Stimulated activated CD4-positive, alpha-beta T cell treated with anti-CD3 and anti-CD28 coated beads, Interleukin-2, amount 100 ng/mL, for 4 hours (primary cell): Measurements from ENCODE around the gene SVOP.

Source experiments
- DNase-seq: peaks from one replicate; pipeline ENCODE4 v3.0.0-alpha.2; 2020; ENCODE audit warnings: low read depth

SVOP gene

DNA sequence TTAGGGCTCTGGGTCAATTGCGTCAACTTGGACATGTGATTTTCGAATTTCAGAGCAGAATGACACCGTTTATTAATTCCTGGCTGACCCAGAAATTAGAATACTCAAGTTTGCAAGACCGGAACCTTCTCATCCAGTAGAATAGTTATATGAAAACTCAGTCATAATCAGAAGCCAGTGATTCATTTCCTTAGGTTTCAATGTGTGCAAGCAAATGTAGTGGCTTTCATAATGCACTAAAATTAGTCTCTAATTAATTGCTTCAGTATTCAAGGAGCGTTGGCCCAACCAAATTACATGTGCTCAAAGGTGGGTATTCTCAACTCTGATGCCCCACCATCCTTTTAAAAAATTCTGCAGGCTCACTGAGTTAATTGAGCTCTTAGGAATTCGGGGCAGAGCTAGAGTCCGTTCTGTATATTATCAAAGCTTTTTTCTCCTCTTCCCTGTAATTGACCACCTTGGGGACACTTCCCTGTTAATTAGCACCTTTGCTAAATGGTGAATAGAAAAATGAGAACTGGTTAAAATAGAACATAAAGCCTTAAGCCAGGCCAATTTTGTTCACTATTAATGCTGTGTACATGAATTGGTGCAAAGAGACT lies 85.6 kb downstream of the SVOP start:
- no peak for DNase-seq

DNA sequence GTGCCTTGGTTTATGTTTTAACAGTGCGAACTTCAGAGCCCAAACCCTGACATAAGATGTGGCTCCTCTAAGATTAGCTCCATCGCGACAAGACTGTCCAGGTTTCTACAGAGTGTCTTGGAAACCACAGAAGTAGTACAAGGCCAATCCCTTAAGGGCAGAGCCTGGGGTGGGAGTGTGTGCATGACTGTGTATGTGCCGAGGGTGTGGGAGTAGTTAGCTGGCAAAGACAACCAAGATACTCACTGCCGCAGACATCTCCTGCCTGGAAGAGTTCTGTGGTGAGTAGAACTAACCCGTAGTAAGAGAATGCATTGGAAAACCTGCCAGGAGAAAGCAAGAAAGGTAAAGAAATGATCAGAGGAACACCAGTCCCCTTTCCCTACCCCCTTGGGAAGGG lies 86.9 kb downstream of the SVOP start:
- DNase-seq, result no peak

DNA sequence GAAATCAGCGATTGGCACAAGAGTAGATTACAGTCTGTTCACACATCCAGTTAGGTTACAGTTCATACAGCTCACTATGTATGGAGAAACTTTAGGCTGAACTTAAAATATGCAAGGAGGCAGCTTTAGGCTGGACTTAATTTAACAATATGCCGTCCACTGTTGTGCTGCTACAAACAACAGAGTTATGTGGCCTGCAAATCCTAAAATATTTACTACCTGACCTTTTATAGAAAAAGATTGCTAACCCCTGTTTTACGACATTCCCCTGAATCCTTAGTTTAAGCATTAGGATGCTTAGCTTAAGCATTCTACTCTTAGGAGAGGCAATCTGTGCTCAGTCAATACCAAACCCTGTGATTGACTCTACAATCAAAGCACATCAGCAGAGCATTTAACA lies 90.1 kb downstream of the SVOP start:
- DNase-seq, result no peak

DNA sequence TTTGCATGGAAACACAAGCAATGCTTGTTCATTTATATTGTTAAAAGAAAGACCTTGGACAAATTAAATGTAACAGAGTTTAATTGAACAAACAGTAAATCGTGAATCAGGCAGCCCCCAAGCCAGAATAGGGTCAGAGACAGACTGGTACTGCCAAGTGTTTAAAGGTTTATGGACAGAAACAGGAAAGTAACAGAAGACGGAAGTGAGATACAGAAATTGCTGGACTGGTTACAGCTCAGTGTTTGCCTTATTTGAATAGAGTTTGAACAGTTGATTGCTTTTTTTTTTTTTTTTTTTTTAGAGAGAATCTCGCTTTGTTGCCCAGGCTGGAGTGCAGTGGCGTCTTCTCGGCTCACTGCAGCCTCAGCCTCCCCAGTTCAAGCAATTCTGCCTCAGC lies 90.7 kb downstream of the SVOP start:
- DNase-seq, result no peak

DNA sequence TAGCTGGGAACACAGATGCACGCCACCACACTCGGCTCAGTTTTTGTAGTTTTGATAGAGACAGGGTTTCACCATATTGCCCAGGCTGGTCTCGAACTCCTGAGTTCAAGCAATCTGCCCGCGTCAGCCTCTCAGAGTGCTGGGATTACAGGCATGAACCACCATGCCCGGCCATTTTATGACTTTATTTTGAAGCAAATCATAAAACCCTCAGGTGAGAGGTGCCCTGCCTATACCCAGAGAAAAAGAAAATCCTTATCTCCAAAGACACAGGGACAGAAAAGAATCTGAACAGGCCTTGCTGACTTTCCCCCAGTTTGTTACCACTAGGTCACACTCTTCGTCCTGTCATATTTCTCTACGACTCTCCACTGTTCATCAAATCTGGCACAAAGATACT lies 92.2 kb downstream of the SVOP start:
- DNase-seq, result no peak

DNA sequence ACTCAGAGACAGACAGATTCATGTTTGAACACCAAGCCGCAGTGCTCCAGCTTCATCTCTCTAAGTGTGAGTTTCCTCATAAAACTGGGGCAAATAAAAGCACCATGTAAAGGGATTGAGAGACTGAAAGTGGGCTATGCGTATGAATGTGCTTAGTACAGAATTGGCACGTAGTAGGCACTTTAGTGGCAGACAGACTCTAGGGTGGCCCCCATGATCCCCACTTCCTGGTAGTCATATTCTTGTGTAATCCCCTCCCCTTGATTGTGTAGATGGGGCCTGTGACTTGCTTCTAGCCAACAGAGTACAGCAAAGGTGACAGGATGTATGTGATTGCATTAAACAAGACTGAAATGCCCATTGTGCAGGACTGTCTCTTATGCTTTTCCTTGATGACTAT lies 98.0 kb downstream of the SVOP start:
- DNase-seq, result no peak

DNA sequence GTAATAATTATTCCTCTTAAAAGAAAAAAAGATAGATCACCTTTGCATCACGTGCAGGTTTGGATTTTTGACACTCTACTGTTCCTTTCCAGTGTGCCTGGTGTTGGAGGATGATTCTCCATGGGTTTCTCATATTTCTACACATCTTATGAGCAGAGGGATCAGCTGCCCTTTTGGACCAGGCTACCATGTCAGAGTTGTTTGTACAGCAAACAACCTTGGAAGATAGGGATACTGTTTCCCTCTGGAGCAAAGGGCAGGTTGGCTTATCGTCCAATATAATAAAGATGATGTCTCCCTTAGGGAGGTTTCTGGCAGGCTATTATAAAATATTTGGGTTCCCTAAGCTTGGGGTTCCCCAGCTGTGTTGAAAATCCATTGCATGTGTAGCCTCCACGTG lies 98.9 kb downstream of the SVOP start:
- DNase-seq, result no peak

DNA sequence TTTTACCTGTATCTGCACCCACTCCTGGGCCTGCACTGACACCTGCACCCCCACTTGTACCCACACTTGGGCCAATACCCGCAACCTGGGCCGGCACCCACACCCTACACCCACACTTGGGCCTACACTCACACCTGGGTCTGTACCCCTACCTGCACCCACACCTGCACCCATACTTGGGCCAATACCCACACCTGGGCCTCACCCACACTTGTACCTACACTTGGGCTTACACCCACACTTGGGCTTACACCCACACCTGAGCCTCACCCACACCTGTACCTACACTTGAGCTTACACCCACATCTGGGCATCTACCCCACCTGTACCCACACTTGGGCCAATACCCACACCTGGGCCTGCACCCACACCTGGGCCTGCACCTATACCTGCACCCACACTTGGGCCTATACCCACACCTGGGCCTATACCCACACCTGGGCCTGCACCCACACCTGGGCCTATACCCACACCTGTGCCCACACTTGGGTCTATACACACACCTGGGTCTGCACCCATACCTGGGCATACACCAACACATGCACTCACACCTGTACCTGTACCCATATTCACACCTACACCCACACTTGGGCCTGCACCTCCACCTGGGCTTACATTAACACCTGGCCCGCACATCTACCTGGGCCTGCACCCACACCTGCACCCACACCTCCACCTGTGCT lies 101.8 kb downstream of the SVOP start:
- DNase-seq, result no peak

DNA sequence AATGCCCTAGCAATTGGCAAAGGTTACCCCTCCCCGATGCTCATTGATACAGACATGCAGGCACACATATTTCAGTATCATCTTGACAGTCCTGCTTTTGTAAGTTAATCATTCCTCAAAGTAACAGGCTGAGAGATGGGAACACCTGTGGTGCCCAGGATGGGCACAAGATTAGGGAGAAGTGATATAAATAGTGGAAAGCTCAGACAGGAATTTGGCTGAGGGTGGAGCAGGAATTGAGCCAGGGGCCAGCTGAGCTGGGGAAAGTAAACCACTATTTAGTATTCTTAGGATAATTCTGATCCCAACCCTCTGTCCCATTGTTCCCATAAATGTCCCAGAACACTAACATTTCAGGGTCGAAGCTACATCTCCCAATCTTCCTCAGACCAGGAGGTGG lies 102.7 kb downstream of the SVOP start:
- no peak for DNase-seq

DNA sequence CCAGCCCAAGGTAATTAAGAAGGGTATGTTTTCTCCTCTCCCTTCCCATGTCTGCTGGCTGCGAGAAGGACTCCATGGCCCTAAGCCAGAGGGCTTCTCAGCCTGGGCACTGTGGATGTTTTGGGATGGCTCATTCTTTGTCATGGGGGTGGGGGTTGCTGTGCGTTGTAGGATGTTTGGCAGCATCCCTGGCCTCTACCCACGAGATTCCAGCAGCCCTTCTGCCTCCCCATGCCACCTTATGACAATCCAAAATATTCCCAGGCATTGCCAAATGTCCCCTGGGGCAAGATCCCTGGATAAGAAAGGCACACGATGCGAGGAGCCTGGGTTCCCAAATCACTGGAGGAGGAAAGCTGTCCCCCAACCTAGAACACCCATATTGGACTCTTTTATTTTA lies 104.5 kb downstream of the SVOP start:
- DNase-seq, result no peak

DNA sequence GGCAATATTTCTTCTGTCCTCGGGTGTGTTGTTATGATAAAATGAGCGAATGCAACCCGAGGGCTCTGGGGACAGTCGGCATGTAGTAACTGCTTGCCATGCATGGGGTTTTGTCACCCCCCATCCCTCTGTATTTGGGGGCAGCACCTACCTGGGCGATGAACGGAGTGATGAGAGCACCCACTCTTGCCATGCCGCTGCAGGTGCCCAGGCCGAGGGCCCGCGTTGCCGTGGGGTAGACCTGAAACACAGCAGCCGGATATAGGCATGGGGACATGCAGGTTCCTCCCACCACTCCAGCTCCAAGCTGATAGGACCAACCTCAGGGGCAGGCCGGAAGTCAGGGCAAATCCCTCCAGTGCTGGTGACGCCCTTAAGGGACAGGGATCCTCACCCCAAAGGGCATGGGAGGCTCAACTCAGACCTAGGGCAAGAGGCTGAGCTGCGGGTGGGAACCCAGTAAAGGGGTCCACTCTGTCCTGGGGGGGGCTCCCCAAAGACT lies 105.2 kb downstream of the SVOP start:
- no peak for DNase-seq

DNA sequence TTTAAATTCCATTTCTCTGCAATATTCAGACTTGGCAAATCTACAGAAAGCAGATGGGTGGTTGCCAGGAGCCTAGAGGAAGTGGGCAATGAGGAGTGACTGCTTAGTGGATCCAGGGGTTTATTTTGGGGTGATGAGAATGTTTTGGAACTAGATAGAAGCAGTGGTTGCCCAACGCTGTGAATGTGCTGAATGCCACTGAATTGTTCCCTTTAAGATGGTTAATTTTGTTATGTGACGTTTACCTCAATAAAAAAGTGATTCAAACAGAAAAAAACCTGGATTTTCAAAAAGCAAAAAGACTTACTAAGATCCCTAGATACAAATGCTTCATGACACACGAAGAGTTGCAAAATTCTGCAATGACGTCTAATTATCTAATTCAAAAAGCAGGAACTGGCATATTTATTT lies 106.7 kb downstream of the SVOP start:
- DNase-seq, result no peak

DNA sequence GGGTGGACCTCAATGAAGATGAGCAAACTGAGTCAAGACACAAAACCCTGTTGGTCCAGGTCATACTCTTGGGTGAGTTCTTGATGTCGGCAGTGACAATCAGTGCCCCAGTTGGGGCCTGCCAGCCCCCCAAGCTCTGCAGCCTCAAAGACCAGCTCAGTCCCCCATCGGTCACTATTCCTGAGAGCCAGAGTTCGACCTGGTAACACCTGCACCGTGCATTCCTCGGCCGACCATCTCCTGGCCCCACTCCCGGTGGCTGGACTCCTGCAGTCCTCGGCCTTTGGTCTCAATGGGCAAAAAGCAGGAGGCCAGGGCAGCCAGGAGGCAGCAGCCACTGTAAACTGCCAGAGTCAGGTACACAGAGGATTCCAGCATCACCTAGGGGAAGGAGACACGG lies 108.5 kb downstream of the SVOP start:
- no peak for DNase-seq

DNA sequence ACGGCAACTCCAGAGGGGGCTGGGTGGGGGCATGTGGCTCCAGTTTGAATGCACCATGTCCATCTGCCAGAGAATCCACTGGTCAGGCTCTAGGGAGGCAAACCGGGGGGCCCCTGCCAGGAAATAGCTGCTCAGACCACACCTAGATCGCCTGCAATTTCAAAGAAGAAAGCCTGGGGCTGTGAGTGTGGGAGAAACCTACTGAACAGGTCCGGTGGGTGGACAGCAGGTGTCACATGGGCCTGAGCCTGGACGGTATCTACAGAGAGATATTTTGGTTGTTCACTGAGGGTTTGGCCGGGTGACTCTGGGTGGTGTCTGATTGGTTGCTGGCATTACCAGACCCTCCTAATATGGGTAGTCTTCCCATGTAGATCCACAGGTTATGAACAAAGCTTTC lies 109.0 kb downstream of the SVOP start:
- no peak for DNase-seq

DNA sequence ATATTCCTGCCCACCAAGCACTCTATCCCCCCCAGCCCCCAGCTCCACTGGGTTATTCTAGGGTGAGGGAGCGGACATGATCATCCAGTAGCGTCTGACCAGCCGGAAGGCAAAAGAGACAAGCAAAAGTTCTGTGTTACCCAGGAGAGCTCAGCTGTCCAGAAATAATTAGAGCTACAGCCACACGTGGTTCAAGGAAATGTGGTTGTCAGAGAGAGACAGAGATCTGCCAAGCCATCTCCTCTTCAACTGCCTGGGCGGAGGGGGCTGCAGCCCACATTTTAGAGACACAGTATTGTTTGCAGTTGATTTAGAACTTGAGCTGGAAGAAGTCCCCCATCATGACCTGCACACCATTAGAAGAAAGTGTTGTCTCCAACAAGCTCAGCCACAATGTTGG lies 110.5 kb downstream of the SVOP start:
- DNase-seq, result no peak

DNA sequence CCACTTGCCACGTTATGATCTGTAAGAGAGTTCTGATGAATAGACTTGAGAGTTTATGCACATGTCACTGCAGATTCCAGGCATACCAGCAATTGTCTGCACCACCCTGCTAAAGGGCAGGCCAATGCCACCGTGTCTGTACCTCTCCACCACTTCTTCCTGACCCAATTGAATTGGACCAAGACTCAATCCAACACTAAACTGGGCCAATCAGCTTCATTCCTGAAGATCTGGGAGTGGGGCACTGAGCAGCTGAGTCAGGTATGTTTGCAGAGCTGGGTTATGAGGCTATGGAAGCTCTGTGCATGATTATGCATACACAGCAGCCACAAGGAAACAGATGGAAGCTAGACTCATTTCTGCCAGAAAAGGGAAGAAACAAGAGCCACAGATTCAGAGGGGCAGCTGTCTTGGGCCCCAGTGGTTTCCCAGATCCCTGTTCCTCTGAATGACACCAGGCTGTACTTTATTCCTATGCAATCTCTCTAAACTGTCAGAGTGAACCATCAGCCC lies 113.0 kb downstream of the SVOP start:
- DNase-seq, result no peak

DNA sequence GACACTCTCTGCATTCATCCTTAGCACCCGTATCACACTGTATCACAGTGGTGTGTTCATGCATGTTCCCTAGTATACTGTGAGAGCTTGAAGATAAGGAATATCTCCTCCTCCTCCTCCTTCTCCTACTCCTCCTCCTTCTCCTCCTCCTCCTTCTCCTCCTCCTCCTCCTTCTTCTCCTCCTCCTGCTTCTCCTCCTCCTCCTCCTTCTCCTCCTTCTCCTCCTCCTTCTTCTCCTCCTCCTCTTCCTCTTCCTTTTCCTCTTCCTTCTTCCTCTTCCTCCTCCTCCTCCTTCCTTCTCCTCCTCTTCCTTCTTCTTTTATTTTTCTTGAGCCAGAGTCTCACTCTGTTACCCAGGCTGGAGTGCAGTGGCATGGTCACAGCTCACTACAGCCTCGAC lies 113.9 kb downstream of the SVOP start:
- no peak for DNase-seq

DNA sequence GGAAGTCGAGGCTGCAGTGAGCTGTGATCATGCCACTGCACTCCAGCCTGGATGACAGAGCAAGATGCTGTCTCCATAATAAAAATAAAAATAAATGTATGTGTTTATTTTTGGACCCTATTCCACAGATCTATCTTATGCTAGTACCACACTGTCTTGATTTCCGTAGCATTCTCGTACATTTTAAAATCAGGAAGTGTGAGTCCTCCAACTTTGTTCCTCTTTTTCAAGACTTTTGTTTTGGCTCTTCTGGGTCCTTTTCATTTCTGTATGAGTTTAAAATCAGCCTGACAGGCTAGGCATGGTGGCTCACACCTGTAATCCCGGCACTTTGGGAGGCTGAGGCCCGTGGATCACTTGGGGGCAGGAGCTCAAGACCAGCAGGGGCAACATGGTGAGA lies 115.1 kb downstream of the SVOP start:
- no peak for DNase-seq

DNA sequence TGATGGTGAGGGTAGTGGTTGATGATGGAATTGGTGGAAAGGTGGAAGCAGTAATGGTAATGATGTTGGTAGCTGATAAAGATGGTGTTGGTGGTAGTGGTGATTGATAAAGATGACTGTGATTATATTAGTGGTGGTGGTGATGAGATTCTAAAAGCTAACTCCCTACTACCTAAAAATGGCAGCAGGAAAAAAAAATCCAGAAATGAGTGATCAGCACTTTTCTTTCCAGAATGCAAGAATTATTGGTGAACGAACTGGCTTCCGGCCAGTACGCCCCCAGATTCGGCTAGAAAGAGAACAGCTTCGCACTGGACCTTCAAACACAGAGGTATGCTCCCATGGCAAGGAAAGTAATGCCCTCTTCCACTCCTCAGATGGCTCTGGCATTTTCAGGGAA lies 121.7 kb downstream of the SVOP start:
- DNase-seq, result no peak

DNA sequence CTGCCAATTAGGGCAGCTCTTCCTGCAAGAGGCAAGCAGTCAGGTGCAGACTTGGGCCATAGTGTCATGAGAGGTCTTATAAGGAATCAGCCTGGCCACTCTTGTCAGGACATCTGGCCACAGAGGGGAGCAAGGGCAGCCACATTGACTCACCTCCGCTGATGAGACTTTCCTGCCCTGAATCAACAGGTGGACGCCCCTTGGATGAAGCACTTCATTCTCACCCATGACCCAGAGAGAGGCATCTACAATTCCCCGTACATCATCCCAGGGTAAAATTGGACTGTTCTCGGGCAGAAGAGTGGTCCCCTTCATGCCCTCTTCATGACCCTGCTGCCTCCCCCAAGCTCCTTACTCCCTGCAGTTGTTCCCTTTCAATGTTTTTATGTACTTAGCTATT lies 124.1 kb downstream of the SVOP start:
- no peak for DNase-seq

DNA sequence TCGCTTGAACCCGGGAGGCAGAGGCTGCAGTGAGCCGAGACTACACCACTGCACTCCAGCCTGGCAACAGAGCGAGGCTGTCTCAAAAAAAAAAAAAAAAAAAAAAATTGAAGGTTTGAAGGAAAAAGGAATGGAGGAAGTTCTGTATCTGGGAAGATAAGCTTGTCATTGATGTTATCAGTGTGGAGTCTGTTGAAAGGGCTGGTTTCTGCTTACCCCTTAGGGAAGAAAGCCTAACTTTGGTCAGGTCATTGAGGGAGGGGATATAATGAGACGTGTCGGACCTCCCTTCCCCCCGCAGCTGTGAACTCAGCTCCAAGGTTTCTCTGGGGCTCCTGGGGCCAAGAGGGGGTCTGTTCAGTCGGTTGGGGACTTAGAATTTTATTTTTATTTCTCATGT lies 124.5 kb downstream of the SVOP start:
- no peak for DNase-seq

DNA sequence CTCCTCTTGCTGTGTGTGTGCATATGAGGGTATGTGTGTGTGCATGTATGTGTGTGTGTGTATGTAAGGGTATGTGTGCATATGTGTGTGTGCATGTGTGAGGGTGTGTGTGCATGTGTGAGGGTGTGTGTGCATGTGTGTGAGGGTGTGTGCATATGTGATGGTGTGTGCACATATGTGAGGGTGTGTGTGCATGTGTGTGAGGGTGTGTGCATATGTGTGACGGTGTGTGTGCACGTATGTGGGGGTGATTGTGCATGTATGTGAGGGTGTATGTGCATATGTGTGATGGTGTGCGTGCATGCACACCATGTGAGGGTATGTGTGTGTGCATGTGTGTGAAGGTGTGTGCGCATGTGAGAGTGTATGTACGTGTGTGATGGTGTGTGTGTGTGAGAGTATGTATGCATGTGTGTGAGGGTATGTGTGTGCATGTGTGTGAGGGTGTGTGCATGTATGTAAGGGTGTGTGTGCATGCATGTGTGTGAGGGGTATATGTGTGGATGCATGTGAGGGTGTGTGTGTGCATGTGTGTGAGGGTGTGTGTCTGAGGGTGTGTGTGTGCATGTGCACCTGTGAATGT lies 125.6 kb downstream of the SVOP start:
- DNase-seq, result no peak

DNA sequence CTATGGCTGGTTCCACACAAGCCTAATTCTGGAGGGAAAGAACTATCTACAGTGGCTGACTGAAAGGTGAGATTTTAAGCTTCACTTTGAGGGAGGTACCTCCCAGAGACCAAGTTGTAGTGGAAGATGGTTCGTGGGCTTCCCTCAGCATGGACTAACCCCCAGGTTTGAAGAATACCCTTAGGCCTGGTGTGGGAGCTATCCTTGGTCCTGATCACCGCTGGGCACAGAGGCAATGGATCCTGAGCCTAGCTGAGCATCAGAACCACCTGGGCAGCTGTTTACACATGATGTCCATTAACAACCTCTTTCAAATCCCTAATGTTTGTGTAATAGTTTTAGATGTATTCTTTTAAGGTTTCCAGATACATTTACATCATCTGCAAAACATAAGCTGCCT lies 130.7 kb downstream of the SVOP start:
- DNase-seq, result no peak

DNA sequence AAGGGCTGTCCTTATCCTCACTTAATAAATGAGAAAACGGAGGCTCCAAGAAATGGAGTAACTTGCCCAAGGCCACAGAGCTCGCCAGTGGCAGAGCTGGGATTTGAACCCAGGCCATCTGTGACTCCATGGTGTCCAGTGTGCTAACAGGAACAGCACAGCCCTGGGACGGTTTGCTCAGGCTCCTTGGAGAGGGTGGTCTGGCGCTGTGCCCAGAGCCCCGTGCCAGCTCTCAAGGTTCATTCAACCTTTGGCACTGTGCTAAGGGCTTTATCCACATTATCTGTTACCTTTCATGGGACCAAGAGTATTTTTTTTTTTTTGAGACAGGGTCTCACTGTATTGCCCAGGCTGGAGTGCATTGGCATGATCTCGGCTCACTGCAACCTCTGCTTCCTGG lies 132.8 kb downstream of the SVOP start:
- no peak for DNase-seq
